GM12878 (cell line): ENCODE data around the gene XRN2. TPM values are rescaled to one million over a fixed set of nuclear protein-coding genes. Genes with fewer than 3 reads are reported as not detected.

Experiments used
- ATAC-seq: fragments of 200-7000 bp; cut with Tn5 transposase; 3 replicates; pipeline ENCODE4 v1.9.1; 2020; ENCODE audit warnings: mild to moderate bottlenecking, moderate library complexity
- BruUV-seq: library from RNA; stranded (reverse); fragments of 400-500 nt; replicated peaks from 2 replicates; lab custom pipeline; 2021; lab: Mats Ljungman, UMichigan
- CTCF ChIA-PET: fragments of 300-600 bp; sonication (Branson Sonifier 250); formaldehyde crosslinking; extraction: SDS; loops from one replicate; lab custom pipeline; 2021; ENCODE audit warnings: inconsistent platforms; lab: Yijun Ruan, JAX
- POLR2A ChIA-PET: fragments of 350-600 bp; formaldehyde crosslinking; extraction: SDS; loops from one replicate; lab custom pipeline; 2021; ENCODE audit warnings: inconsistent platforms; lab: Charles Lee
- RAD21 ChIA-PET: fragments of 300-600 bp; sonication (Branson Sonifier 250); formaldehyde crosslinking; loops from one replicate; lab custom pipeline; 2023; ENCODE audit warnings: antibody characterized with exemption; ENCODE audit not compliant: unreplicated experiment; lab: Charles Lee
- SMC1A ChIA-PET: fragments of 300-600 bp; sonication (Branson Sonifier 250); formaldehyde crosslinking; loops from one replicate; lab custom pipeline; 2023; ENCODE audit not compliant: unreplicated experiment, uncharacterized antibody; lab: Charles Lee
- DNase-seq: peaks from one replicate; pipeline ENCODE4 v3.0.0-alpha.2; 2011; ENCODE audit warnings: low read depth, low spot score
- FAIRE-seq: peaks from 3 replicates; lab custom pipeline; 2011; peaks lifted over from hg19 to GRCh38; lab: Jason Lieb, UNC
- H2AFZ ChIP-seq: 2 replicates; pipeline ENCODE4 v1.6.0; 2011; ENCODE audit warnings: low read depth, low read length, control low read depth; ENCODE audit not compliant: control insufficient read depth
- H3K27ac ChIP-seq: 2 replicates; pipeline ENCODE4 v1.5.1; 2011; ENCODE audit warnings: control low read depth; ENCODE audit not compliant: control insufficient read depth, insufficient read depth
- H3K27me3 ChIP-seq, 2 experiments: replicated peaks in 1 of 2; 2 replicates each; pipeline versions ENCODE4 v1.6.0 to v1.6.1; 2011; ENCODE audit warnings: low read length in 1 of 2; ENCODE audit not compliant: control insufficient read depth in 2 of 2, insufficient read depth in 2 of 2
- H3K36me3 ChIP-seq, 2 experiments: 2 replicates each; pipeline ENCODE4 v1.5.1; 2011; ENCODE audit warnings: low read length in 1 of 2; ENCODE audit not compliant: control insufficient read depth in 2 of 2, insufficient read depth in 2 of 2
- H3K4me1 ChIP-seq: 2 replicates; pipeline ENCODE4 v1.6.1; 2011; ENCODE audit warnings: mild to moderate bottlenecking, low read length, moderate library complexity, mixed read lengths; ENCODE audit not compliant: control insufficient read depth, insufficient read depth
- H3K4me2 ChIP-seq: 2 replicates; pipeline ENCODE4 v1.6.0; 2011; ENCODE audit warnings: control low read depth; ENCODE audit not compliant: control insufficient read depth, insufficient read depth
- H3K4me3 ChIP-seq: fragments of 200-600 bp; sonication (generic); 2 replicates; pipeline ENCODE4 v1.5.1; 2016
- H3K79me2 ChIP-seq: 2 replicates; pipeline ENCODE4 v1.6.0; 2011; ENCODE audit warnings: low read length; ENCODE audit not compliant: control insufficient read depth, insufficient read depth
- H3K9ac ChIP-seq: 2 replicates; pipeline ENCODE4 v1.8.0; 2011; ENCODE audit warnings: low read length, control low read depth, mixed read lengths; ENCODE audit not compliant: control insufficient read depth, insufficient read depth
- H3K9me3 ChIP-seq: replicated peaks from 3 replicates; pipeline ENCODE4 v1.5.1; 2011; ENCODE audit warnings: mild to moderate bottlenecking, low read length; ENCODE audit not compliant: control insufficient read depth, insufficient read depth
- H4K20me1 ChIP-seq: 2 replicates; pipeline ENCODE4 v1.6.0; 2011; ENCODE audit not compliant: control insufficient read depth, insufficient read depth
- ASH2L ChIP-seq: fragments of 300-600, 200-600 bp; sonication (generic); IDR thresholded peaks from 2 replicates; pipeline ENCODE4 v1.6.1; 2017; ENCODE audit warnings: low read depth, mild to moderate bottlenecking, borderline replicate concordance
- ATF2 ChIP-seq: IDR thresholded peaks from 2 replicates; pipeline ENCODE4 v1.6.1; 2012; ENCODE audit warnings: low read length, inconsistent platforms
- BCL3 ChIP-seq: IDR thresholded peaks from 2 replicates; pipeline ENCODE4 v1.6.1; 2011; ENCODE audit warnings: borderline replicate concordance, low read depth, mild to moderate bottlenecking, moderate library complexity, low read length; ENCODE audit not compliant: insufficient read depth, poor library complexity, severe bottlenecking
- EZH2 ChIP-seq: IDR thresholded peaks from 2 replicates; pipeline ENCODE4 v1.6.1; 2012; ENCODE audit warnings: low read depth, mild to moderate bottlenecking, control low read depth, inconsistent platforms, low read length, borderline replicate concordance; ENCODE audit not compliant: control insufficient read depth
- IRF3 ChIP-seq: fragments of 450-650 bp; IDR thresholded peaks from 2 replicates; pipeline ENCODE4 v1.6.1; 2014; ENCODE audit warnings: mild to moderate bottlenecking
- RBBP5 ChIP-seq: fragments of 200-600 bp; sonication (generic); conservative IDR thresholded peaks from 2 replicates; pipeline ENCODE4 v1.6.1; 2016
- SPI1 ChIP-seq: IDR thresholded peaks from 2 replicates; pipeline ENCODE4 v1.6.1; 2011; ENCODE audit warnings: low read depth, mild to moderate bottlenecking, low read length, moderate library complexity, borderline replicate concordance; ENCODE audit not compliant: insufficient read depth
- SREBF1 ChIP-seq: IDR thresholded peaks from 2 replicates; pipeline ENCODE4 v1.6.1; 2012; ENCODE audit warnings: mild to moderate bottlenecking, low read length
- TCF7 ChIP-seq: IDR thresholded peaks from 2 replicates; pipeline ENCODE4 v1.6.1; 2014; ENCODE audit warnings: antibody characterized with exemption, borderline replicate concordance
- USF2 ChIP-seq: IDR thresholded peaks from 2 replicates; pipeline ENCODE4 v1.6.1; 2011; ENCODE audit warnings: low read depth, low read length, improper control_type of control experiment, borderline replicate concordance
- YBX1 ChIP-seq: fragments of 450-650 bp; IDR thresholded peaks from 2 replicates; pipeline ENCODE4 v1.6.1; 2016; ENCODE audit warnings: antibody characterized with exemption
- YY1 ChIP-seq: IDR thresholded peaks from 2 replicates; pipeline ENCODE4 v1.6.1; 2011; ENCODE audit warnings: low read depth, mild to moderate bottlenecking, low read length
- ZBTB33 ChIP-seq: fragments of 450-650 bp; IDR thresholded peaks from 2 replicates; pipeline ENCODE4 v1.6.1; 2017; ENCODE audit warnings: mild to moderate bottlenecking
- WGBS: methylation state at CpG from one replicate; pipeline ENCODE4 v1.1.6; 2016; ENCODE audit warnings: low lambda C conversion rate; ENCODE audit not compliant: insufficient replicate concordance, insufficient coverage; ENCODE audit errors: missing lambda C conversion rate; 5-methylcytosine and 5-hydroxymethylcytosine counted together
- in situ Hi-C: fragments of 300-500 bp; cut with MboI; formaldehyde crosslinking; loops from 9 replicates; pipeline ENCODE4 v1.14.3; 2018; ENCODE audit warnings: mixed read lengths
- intact Hi-C: fragments of 100-400 bp; cut with micrococcal nuclease; formaldehyde crosslinking; loops from one replicate; pipeline ENCODE4 v1.14.2; 2022; ENCODE audit not compliant: unreplicated experiment
- polyA plus RNA-seq, 11 experiments: library from polyadenylated mRNA; depleted of rRNA in 4 of 11; unstranded in 6 of 11; stranded (reverse) in 5 of 11; fragments of >200 nt; fragmentation: Nextera tagmentation in 4 of 11; fragmentation: Illumina TruSeq in 1 of 11; extraction: Ambion mirVana in 4 of 11; extraction: Trizol in 1 of 11; gene quantifications; 1 replicate in 1 of 11; 2 replicates in 10 of 11; pipeline versions ENCODE4 v1.2.1 to v1.2.3, GENCODE V29; 2011 to 2016; ENCODE audit warnings: inconsistent platforms in 2 of 11, missing spikeins in 2 of 11, low read depth in 1 of 11
- total RNA-seq, 4 experiments: library from RNA; depleted of rRNA in 3 of 4; stranded (reverse); fragments of >200 nt in 3 of 4; fragmentation: Illumina TruSeq in 1 of 4; extraction: Trizol in 1 of 4; gene quantifications; 2 replicates each; pipeline versions ENCODE4 v1.2.1 to v1.2.3, GENCODE V29; 2013 to 2021

XRN2 gene
- total and polyA plus RNA-seq, 10 of the 15 experiments (the other 5 are each of a cell fraction or from before 2014, with no cell fraction given): 59.7 to 97.8 (median 75.6) TPM

- Histone ChIP-seq H3K27ac (no peak overlapping the region), H4K20me1 (no peaks in the 10 kb centered on the region), H3K27me3 (no peaks in the 10 kb centered on the region), H3K9me3 (no peaks in the 10 kb centered on the region), H3K36me3 (peaks cover 2 to 31% of the 10 kb centered on the region in 2 experiments), H3K9ac (no peak overlapping the region), H3K4me2 (no peak overlapping the region), H2AFZ (no peak overlapping the region), H3K4me3 (no peak overlapping the region), H3K79me2 (no peaks in the 10 kb centered on the region; the same call in 1 of the 2 replicates), H3K4me1 (no peaks in the 10 kb centered on the region)
- ATAC-seq: no peak
- WGBS: 94% methylated on average over 3 of the region's 3 CpGs
- BruUV-seq: no TSS peak
- no peak for FAIRE-seq
- intact Hi-C loops: no loop called here
- ChIA-PET CTCF (interaction anchor here (1.2 kb wide), 1 partner anchor 105 kb away, joined by 6 read pairs; no protein-coding TSS in a partner anchor), SMC1A (interaction anchor here (1.1 to 1.5 kb wide), 3 partner anchors 12 to 29 kb away, joined by 3 read pairs; no protein-coding TSS in a partner anchor), RAD21 (interaction anchor here (1.0 to 1.2 kb wide), 2 partner anchors 12 to 107 kb away, joined by 3 to 4 read pairs; no protein-coding TSS in a partner anchor), POLR2A (no interaction called here)
- in situ Hi-C loops: no loop called here
- DNase-seq: no peak
- TF ChIP-seq ZBTB33 (no peak), ATF2 (no peak), YY1 (no peak), SPI1 (no peak), RBBP5 (no peak), SREBF1 (no peak), TCF7 (no peak), YBX1 (no peak), ASH2L (no peak), EZH2 (no peak), USF2 (no peak), IRF3 (no peak), BCL3 (no peak)
Measured at GRCh38 chr20:21340991-21341697, 38.0 kb downstream of the XRN2 start.
